ENCODE results near the gene GNA12.

DNA sequence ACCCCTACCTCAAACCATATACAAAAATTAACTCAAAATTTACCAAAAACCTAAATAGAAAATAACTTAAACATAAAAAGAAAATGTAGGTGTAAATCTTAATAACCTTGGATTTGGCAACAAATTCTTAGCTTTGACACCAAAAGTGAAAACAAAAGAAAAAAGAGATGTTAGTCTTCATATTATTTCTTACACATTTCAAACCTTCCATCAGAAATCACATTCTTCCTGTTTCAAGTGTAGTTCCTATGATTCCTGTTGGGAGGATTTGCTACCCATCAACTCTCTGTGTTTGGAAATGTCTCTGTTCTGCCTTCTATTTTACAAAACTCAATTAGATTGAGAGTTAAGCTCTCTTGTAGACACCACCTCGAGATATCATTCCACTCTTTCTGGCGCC lies 62.0 kb downstream of the GNA12 start:
- TF ChIP-seq CTCF (IDR thresholded peaks at IDR 0.05; ENCODE audit: low read length), result no peak
- no peak for TF ChIP-seq EZH2 (optimal IDR thresholded peaks at IDR 0.05; ENCODE audit: low read depth, low read length)

Data from MM.1S (cell line).